Panc1 (cell line): ENCODE results near the gene COQ8B.

Source experiments
- POLR2AphosphoS5 ChIP-seq: IDR thresholded peaks from 2 replicates; pipeline ENCODE4 v1.6.1; 2012; ENCODE audit warnings: mild to moderate bottlenecking, low read depth, low read length, moderate library complexity
- TF ChIP-seq, protein P1 (sequence below): fragments of 450-650 bp; IDR thresholded peaks from 2 replicates; pipeline ENCODE4 v1.5.1; 2017; ENCODE audit warnings: mild to moderate bottlenecking
- TF ChIP-seq, protein P2 (sequence below), 2 experiments: IDR thresholded peaks; 2 replicates each; pipeline ENCODE4 v1.6.1; 2011 to 2012; ENCODE audit warnings: low read depth in 2 of 2, control low read depth in 1 of 2, low read length in 1 of 2, mild to moderate bottlenecking in 1 of 2, moderate library complexity in 1 of 2; ENCODE audit not compliant: insufficient read depth in 1 of 2

DNA sequence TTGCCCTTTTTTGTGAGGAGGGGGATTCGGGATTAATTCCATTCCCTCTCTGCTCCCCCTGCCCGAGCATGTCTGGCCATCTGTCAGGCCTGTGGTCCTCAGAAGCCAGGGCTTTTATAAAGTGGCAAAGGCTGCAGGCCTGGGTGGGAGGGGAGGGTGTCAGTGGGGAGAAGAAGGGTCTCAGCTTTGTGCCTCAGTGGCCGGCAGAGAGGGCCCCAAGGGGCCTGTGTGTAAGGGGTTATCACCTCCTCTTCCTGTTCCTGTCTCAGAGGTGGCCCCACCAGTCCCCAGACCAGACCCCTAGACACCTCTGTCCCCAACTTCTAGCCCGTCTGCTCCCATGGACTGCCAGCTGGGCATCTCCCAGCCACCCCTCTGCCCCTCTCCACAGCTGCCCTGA is 22.8 kb downstream of the COQ8B start:
- TF ChIP-seq, protein P1, sequence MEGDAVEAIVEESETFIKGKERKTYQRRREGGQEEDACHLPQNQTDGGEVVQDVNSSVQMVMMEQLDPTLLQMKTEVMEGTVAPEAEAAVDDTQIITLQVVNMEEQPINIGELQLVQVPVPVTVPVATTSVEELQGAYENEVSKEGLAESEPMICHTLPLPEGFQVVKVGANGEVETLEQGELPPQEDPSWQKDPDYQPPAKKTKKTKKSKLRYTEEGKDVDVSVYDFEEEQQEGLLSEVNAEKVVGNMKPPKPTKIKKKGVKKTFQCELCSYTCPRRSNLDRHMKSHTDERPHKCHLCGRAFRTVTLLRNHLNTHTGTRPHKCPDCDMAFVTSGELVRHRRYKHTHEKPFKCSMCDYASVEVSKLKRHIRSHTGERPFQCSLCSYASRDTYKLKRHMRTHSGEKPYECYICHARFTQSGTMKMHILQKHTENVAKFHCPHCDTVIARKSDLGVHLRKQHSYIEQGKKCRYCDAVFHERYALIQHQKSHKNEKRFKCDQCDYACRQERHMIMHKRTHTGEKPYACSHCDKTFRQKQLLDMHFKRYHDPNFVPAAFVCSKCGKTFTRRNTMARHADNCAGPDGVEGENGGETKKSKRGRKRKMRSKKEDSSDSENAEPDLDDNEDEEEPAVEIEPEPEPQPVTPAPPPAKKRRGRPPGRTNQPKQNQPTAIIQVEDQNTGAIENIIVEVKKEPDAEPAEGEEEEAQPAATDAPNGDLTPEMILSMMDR: no peak
- TF ChIP-seq POLR2AphosphoS5: no peak
- TF ChIP-seq, protein P2, sequence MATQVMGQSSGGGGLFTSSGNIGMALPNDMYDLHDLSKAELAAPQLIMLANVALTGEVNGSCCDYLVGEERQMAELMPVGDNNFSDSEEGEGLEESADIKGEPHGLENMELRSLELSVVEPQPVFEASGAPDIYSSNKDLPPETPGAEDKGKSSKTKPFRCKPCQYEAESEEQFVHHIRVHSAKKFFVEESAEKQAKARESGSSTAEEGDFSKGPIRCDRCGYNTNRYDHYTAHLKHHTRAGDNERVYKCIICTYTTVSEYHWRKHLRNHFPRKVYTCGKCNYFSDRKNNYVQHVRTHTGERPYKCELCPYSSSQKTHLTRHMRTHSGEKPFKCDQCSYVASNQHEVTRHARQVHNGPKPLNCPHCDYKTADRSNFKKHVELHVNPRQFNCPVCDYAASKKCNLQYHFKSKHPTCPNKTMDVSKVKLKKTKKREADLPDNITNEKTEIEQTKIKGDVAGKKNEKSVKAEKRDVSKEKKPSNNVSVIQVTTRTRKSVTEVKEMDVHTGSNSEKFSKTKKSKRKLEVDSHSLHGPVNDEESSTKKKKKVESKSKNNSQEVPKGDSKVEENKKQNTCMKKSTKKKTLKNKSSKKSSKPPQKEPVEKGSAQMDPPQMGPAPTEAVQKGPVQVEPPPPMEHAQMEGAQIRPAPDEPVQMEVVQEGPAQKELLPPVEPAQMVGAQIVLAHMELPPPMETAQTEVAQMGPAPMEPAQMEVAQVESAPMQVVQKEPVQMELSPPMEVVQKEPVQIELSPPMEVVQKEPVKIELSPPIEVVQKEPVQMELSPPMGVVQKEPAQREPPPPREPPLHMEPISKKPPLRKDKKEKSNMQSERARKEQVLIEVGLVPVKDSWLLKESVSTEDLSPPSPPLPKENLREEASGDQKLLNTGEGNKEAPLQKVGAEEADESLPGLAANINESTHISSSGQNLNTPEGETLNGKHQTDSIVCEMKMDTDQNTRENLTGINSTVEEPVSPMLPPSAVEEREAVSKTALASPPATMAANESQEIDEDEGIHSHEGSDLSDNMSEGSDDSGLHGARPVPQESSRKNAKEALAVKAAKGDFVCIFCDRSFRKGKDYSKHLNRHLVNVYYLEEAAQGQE (IDR thresholded peaks at IDR 0.05; ENCODE audit: insufficient read depth in 1 of 2, low read depth in 2 of 2, low read length in 1 of 2): no peak
